ENCODE measurements around the gene TNNC1.

- TF ChIP-seq FOS (IDR thresholded peaks at IDR 0.05; ENCODE audit: borderline replicate concordance, insufficient read depth, low read length) = no peak
- TF ChIP-seq EZH2 (IDR thresholded peaks at IDR 0.05; ENCODE audit: borderline replicate concordance, low read depth, low read length, severe bottlenecking) = no peak
- TF ChIP-seq CTCF (IDR thresholded peaks at IDR 0.05; ENCODE audit: extremely low read depth in 1 of 2, insufficient read depth in 1 of 2, low read depth in 1 of 2, low read length in 2 of 2) = no peak
Observed at GRCh38 chr3:52454938-52455282, 1.1 kb upstream of the TNNC1 start.

Measured in endothelial cell of umbilical vein (primary cell).